ENCODE measurements around the gene DECR2. TPM values are rescaled to one million over a fixed set of nuclear protein-coding genes. Genes with fewer than 3 reads are reported as not detected.
"Not testable (repeated sequence)": the region's sequence is repeated elsewhere in the genome, so short reads cannot be mapped to it uniquely, and the experiment has no call there.

Gene DECR2
- total RNA-seq, 4 donors from 2014 or later, result 3.1 to 13.5 (median 9.5) TPM

- intact Hi-C loops (cut with DNase I), result no loop called here
- Histone ChIP-seq H3K27me3 (no peaks in the 10 kb centered on the region), H3K4me3 (replicated peaks in 1 of 3) (no peak overlapping the region), H3K27ac (no peak overlapping the region), H3K36me3 (peaks cover 7 to 33% of the 10 kb centered on the region in 2 donors), H3K9me3 (no peaks in the 10 kb centered on the region), H3K4me1 (peaks cover 17 to 21% of the 10 kb centered on the region in 2 donors)
- no peak for DNase-seq
- WGBS, 2 donors, result 94 to 96% methylated on average over 22 to 25 of the region's 26 CpGs
- TF ChIP-seq POLR2A (IDR thresholded peaks at IDR 0.05) (no peak), CTCF (IDR thresholded peaks at IDR 0.05) (no peak)
These were observed 24.8 kb upstream of the DECR2 start for GRCh38 chr16:376817-377418.

- peaks cover 7 to 33% of the 10 kb centered on the region in 2 donors for H3K36me3 ChIP-seq
These were observed 24.2 kb upstream of the DECR2 start for GRCh38 chr16:377419-377951.

GRCh38 chr16:378113-378820 is 23.4 kb upstream of the DECR2 start:
- H3K4me1 ChIP-seq, result peaks cover 23% of the 10 kb centered on the region in 2 donors
- H3K27me3 ChIP-seq, result not testable (repeated sequence)
- 92% methylated on average over 27 to 32 of the region's 36 CpGs for WGBS, 2 donors

More at GRCh38 chr16:377419-377951, 24.2 kb upstream of the DECR2 start:
- Histone ChIP-seq H3K27me3 (no peaks in the 10 kb centered on the region), H3K4me1 (peaks cover 17 to 21% of the 10 kb centered on the region in 2 donors), H3K27ac (no peak overlapping the region), H3K4me3 (replicated peaks in 1 of 3) (no peak overlapping the region), H3K9me3 (no peaks in the 10 kb centered on the region)
- intact Hi-C loops (cut with DNase I), result no loop called here
- TF ChIP-seq CTCF (IDR thresholded peaks at IDR 0.05), result no peak
- no peak for TF ChIP-seq POLR2A (IDR thresholded peaks at IDR 0.05)
- no peak for DNase-seq
- 89 to 93% methylated on average over 38 to 40 of the region's 42 CpGs for WGBS, 2 donors

GRCh38 chr16:378821-379182 is 22.9 kb upstream of the DECR2 start:
- no peak for DNase-seq
- WGBS, 2 donors, result 48 to 73% methylated on average over 6 to 8 of the region's 14 CpGs
- Histone ChIP-seq H3K27ac (peak overlapping the region in 1 of 3 donors; percentile 30), H3K9me3 (no peaks in the 10 kb centered on the region), H3K27me3 (no peaks in the 10 kb centered on the region), H3K4me3 (replicated peaks in 1 of 3) (no peak overlapping the region), H3K36me3 (peaks cover 7 to 32% of the 10 kb centered on the region in 2 donors), H3K4me1 (peaks cover 28 to 29% of the 10 kb centered on the region in 2 donors)
- intact Hi-C loops (cut with DNase I), result no loop called here
- TF ChIP-seq CTCF (IDR thresholded peaks at IDR 0.05) (no peak), POLR2A (IDR thresholded peaks at IDR 0.05) (no peak)

More at GRCh38 chr16:378113-378820, 23.4 kb upstream of the DECR2 start:
- intact Hi-C loops (cut with DNase I); DNase-seq; H3K9me3 ChIP-seq; H3K4me3 ChIP-seq (replicated peaks in 1 of 3): not testable (repeated sequence)
- Histone ChIP-seq H3K27ac (peak overlapping the region in 1 of 3 donors; percentile 30), H3K36me3 (peaks cover 7 to 33% of the 10 kb centered on the region in 2 donors)

- DNase-seq, result peak; percentile 98 to 99
- H3K9me3 ChIP-seq, result no peaks in the 10 kb centered on the region
- no peak overlapping the region for H3K4me3 ChIP-seq (replicated peaks in 1 of 3)
- peak overlapping the region; percentile 26 to 57 (median 54) for H3K27ac ChIP-seq
- intact Hi-C loops (cut with DNase I), result no loop called here
- no peaks in the 10 kb centered on the region for H3K27me3 ChIP-seq
- WGBS, 2 donors, result 53 to 54% methylated on average over 5 to 12 of the region's 16 CpGs
- peaks cover 28 to 33% of the 10 kb centered on the region in 2 donors for H3K4me1 ChIP-seq
- peaks cover 7 to 26% of the 10 kb centered on the region in 2 donors for H3K36me3 ChIP-seq
- TF ChIP-seq POLR2A (IDR thresholded peaks at IDR 0.05) (peak in 1 of 2 donors; percentile 26), CTCF (IDR thresholded peaks at IDR 0.05) (no peak)
These were observed 22.3 kb upstream of the DECR2 start for GRCh38 chr16:379183-379960.

All from thyroid gland (tissue), 4 donors.